Endothelial cell of umbilical vein (primary cell): ENCODE measurements around the gene TP73.

Experiments used
- CTCF ChIP-seq, 2 donors: IDR thresholded peaks; 1 replicate in 1 of 2; 2 replicates in 1 of 2; pipeline ENCODE4 v1.5.1; 2011; ENCODE audit warnings: low read length in 2 of 2, mild to moderate bottlenecking in 2 of 2, moderate library complexity in 2 of 2, control low read depth in 1 of 2, inconsistent platforms in 1 of 2, low read depth in 1 of 2; ENCODE audit not compliant: insufficient read depth in 1 of 2; ENCODE audit errors: extremely low read depth in 1 of 2
- EZH2 ChIP-seq: IDR thresholded peaks from 2 replicates; pipeline ENCODE4 v1.6.1; 2012; ENCODE audit warnings: borderline replicate concordance, low read depth, mild to moderate bottlenecking, moderate library complexity, low read length, inconsistent platforms; ENCODE audit not compliant: severe bottlenecking
- FOS ChIP-seq: IDR thresholded peaks from 2 replicates; pipeline ENCODE4 v1.6.1; 2011; ENCODE audit warnings: mild to moderate bottlenecking, low read length, moderate library complexity, borderline replicate concordance; ENCODE audit not compliant: insufficient read depth
- GATA2 ChIP-seq: IDR thresholded peaks from 2 replicates; pipeline ENCODE4 v1.7.0; 2011; ENCODE audit warnings: low read depth, mild to moderate bottlenecking, moderate library complexity, mixed read lengths, low read length; ENCODE audit not compliant: insufficient read length, insufficient read depth
- JUN ChIP-seq: IDR thresholded peaks from 2 replicates; pipeline ENCODE4 v1.6.1; 2011; ENCODE audit warnings: borderline replicate concordance, low read depth; ENCODE audit not compliant: insufficient read length, insufficient read depth
- MYC ChIP-seq: IDR thresholded peaks from one replicate; pipeline ENCODE4 v1.6.1; 2011; ENCODE audit warnings: mild to moderate bottlenecking, low read depth, low read length
- POLR2A ChIP-seq: IDR thresholded peaks from 2 replicates; pipeline ENCODE4 v1.6.1; 2012; ENCODE audit warnings: low read depth, mild to moderate bottlenecking, control low read depth, low read length
- POLR2AphosphoS5 ChIP-seq: IDR thresholded peaks from 2 replicates; pipeline ENCODE4 v1.6.1; 2012; ENCODE audit warnings: low read depth, mild to moderate bottlenecking, control low read depth, low read length, moderate library complexity; ENCODE audit not compliant: insufficient read depth
- TF ChIP-seq, protein P1 (sequence below): IDR thresholded peaks from 2 replicates; pipeline ENCODE4 v1.6.1; 2011; ENCODE audit not compliant: insufficient read depth, insufficient read length

- TF ChIP-seq CTCF (IDR thresholded peaks at IDR 0.05; ENCODE audit: extremely low read depth in 1 of 2, insufficient read depth in 1 of 2, low read depth in 1 of 2, low read length in 2 of 2) (no peak), GATA2 (no peak), FOS (no peak), POLR2A (no peak), POLR2AphosphoS5 (no peak), EZH2 (no peak), JUN (no peak), MYC (no peak)
- TF ChIP-seq, protein P1, sequence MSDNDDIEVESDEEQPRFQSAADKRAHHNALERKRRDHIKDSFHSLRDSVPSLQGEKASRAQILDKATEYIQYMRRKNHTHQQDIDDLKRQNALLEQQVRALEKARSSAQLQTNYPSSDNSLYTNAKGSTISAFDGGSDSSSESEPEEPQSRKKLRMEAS = no peak
Measured at GRCh38 chr1:3683992-3684391, 31.7 kb downstream of the TP73 start.
